ENCODE results near the gene ASTE1.
A peak's percentile ranks its signal among the peaks of the same experiment; 100 is the strongest.

The ASTE1 gene

GRCh38 chr3:131026321-131027151 is at the start of gene ASTE1, which contains the start of gene NEK11:
ASTE1 (minus strand) TSS chr3:131026825; CDS start chr3:131025306, 1,519 bp downstream.
NEK11 (plus strand) TSS chr3:131026877; CDS start chr3:131029709, 2,832 bp downstream.
- DNase-seq = peak; percentile 92

GRCh38 chr3:131075632-131076328 is 49.2 kb upstream of the ASTE1 start:
- no peak for DNase-seq

- DNase-seq = no peak
Measured at GRCh38 chr3:131072845-131073244, 46.2 kb upstream of the ASTE1 start.

- DNase-seq = peak; percentile 3
Measured at GRCh38 chr3:131072099-131072559, 45.5 kb upstream of the ASTE1 start.

- DNase-seq = no peak
Measured at GRCh38 chr3:131067983-131068382, 41.4 kb upstream of the ASTE1 start.

GRCh38 chr3:131053043-131053859 is 26.6 kb upstream of the ASTE1 start:
- DNase-seq = no peak

- DNase-seq = no peak
Measured at GRCh38 chr3:131050001-131050400, 23.4 kb upstream of the ASTE1 start.

GRCh38 chr3:131048030-131048429 is 21.4 kb upstream of the ASTE1 start:
- DNase-seq = no peak

- no peak for DNase-seq
Measured at GRCh38 chr3:131047582-131047981, 21.0 kb upstream of the ASTE1 start.

- DNase-seq = peak; percentile 57
Measured at GRCh38 chr3:131042271-131042985, 15.8 kb upstream of the ASTE1 start.

- DNase-seq = peak; percentile 15
Measured at GRCh38 chr3:131038326-131038725, 11.7 kb upstream of the ASTE1 start.

GRCh38 chr3:131036986-131037385 is 10.4 kb upstream of the ASTE1 start:
- DNase-seq = no peak

GRCh38 chr3:131036200-131036816 is 9.7 kb upstream of the ASTE1 start:
- no peak for DNase-seq

- peak; percentile 65 for DNase-seq
Measured at GRCh38 chr3:131033480-131034080, 7.0 kb upstream of the ASTE1 start.

- no peak for DNase-seq
Measured at GRCh38 chr3:131031660-131032059, 5.0 kb upstream of the ASTE1 start.

GRCh38 chr3:131028844-131029243 is 2.2 kb upstream of the ASTE1 start:
- no peak for DNase-seq

GRCh38 chr3:131025539-131025938 is 1.1 kb downstream of the ASTE1 start:
- DNase-seq = no peak

GRCh38 chr3:131020122-131020693 is 6.4 kb downstream of the ASTE1 start:
- DNase-seq = no peak

GRCh38 chr3:131018970-131019369 is 7.7 kb downstream of the ASTE1 start:
- DNase-seq = no peak

- DNase-seq = peak; percentile 27
Measured at GRCh38 chr3:131009698-131010097, 16.9 kb downstream of the ASTE1 start.

- no peak for DNase-seq
Measured at GRCh38 chr3:131008326-131008725, 18.3 kb downstream of the ASTE1 start.
